Measurements from ENCODE around the gene ARHGEF17.

DNA sequence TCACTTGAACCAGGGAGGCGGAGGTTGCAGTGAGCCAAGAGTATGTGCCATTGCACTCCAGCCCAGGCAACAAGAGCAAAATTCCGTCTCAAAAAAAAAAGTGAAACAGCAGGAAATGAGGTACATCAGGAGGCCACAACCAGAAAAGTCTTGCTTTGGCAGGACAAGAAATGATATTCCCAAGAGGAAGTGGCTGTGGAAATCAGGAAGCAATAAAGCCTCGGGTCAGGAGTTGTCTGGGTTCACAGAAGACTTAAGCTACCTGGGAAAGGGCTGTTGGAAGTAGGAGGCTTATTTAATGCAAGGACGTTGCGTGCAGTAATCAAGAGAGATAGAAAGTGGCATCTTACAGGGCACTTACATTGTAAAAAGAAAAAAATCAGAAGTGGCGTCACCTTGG lies 58.9 kb downstream of the ARHGEF17 start:
- TF ChIP-seq, protein P1, sequence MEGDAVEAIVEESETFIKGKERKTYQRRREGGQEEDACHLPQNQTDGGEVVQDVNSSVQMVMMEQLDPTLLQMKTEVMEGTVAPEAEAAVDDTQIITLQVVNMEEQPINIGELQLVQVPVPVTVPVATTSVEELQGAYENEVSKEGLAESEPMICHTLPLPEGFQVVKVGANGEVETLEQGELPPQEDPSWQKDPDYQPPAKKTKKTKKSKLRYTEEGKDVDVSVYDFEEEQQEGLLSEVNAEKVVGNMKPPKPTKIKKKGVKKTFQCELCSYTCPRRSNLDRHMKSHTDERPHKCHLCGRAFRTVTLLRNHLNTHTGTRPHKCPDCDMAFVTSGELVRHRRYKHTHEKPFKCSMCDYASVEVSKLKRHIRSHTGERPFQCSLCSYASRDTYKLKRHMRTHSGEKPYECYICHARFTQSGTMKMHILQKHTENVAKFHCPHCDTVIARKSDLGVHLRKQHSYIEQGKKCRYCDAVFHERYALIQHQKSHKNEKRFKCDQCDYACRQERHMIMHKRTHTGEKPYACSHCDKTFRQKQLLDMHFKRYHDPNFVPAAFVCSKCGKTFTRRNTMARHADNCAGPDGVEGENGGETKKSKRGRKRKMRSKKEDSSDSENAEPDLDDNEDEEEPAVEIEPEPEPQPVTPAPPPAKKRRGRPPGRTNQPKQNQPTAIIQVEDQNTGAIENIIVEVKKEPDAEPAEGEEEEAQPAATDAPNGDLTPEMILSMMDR (IDR thresholded peaks at IDR 0.05), result no peak
- TF ChIP-seq POLR2A (IDR thresholded peaks at IDR 0.05; ENCODE audit: low read length) (no peak), MAFK (IDR thresholded peaks at IDR 0.05; ENCODE audit: partially characterized antibody) (no peak), KDM1A (IDR thresholded peaks at IDR 0.05; ENCODE audit: low read depth) (no peak), CEBPB (IDR thresholded peaks at IDR 0.05) (no peak)

Measured in A549 (cell line).